ENCODE measurements around the gene LZTS2.

GRCh38 chr10:101031128-101031795 is 31.7 kb downstream of the LZTS2 start, which contains the start of the genes PDZD7 and SFXN3:
- TF ChIP-seq CTCF (IDR thresholded peaks at IDR 0.05) (peak in 1 of 4 experiments; percentile 23), POLR2A (IDR thresholded peaks at IDR 0.05) (peak; percentile 68 to 82)

All from uterus (tissue), 2 donors.